Endothelial cell of umbilical vein (primary cell): ENCODE measurements around the gene SSH2. TPM values are rescaled to one million over a fixed set of nuclear protein-coding genes. Genes with fewer than 3 reads are reported as not detected.
A peak's percentile ranks its signal among the peaks of the same experiment; 100 is the strongest.

Experiments used
- BruUV-seq: library from RNA; stranded (reverse); fragments of 400-500 nt; replicated peaks from 2 replicates; lab custom pipeline; 2021; lab: Mats Ljungman, UMichigan
- CTCF ChIA-PET: fragments of 300-600, 350-600 bp; sonication (Branson Sonifier 250); formaldehyde crosslinking; loops from one replicate; lab custom pipeline; 2021; ENCODE audit warnings: antibody characterized with exemption, inconsistent platforms; lab: Charles Lee
- POLR2A ChIA-PET: fragments of 300-600, 350-600 bp; sonication (Branson Sonifier 250); formaldehyde crosslinking; loops from one replicate; lab custom pipeline; 2021; ENCODE audit warnings: antibody characterized with exemption, inconsistent platforms; lab: Charles Lee
- DNase-seq: peaks from one replicate; pipeline ENCODE4 v3.0.0-alpha.2; 2011; ENCODE audit warnings: low read depth, low spot score
- FAIRE-seq: peaks from 2 replicates; lab custom pipeline; 2011; peaks lifted over from hg19 to GRCh38; lab: Jason Lieb, UNC
- H2AFZ ChIP-seq: 2 replicates; pipeline ENCODE4 v1.6.0; 2012; ENCODE audit warnings: low read depth, low read length, control low read depth, inconsistent platforms
- H3K27ac ChIP-seq: 2 replicates; pipeline ENCODE4 v1.5.1; 2011; ENCODE audit warnings: low read depth, mild to moderate bottlenecking, control low read depth, low read length, moderate library complexity; ENCODE audit not compliant: insufficient read depth
- H3K27me3 ChIP-seq, 2 experiments: 2 replicates each; pipeline versions ENCODE4 v1.6.0 to v1.6.1; 2011; ENCODE audit warnings: low read length in 2 of 2, mixed read lengths in 1 of 2; ENCODE audit not compliant: control insufficient read depth in 2 of 2, insufficient read depth in 2 of 2
- H3K36me3 ChIP-seq, 2 experiments: 2 replicates in 1 of 2; 3 replicates in 1 of 2; pipeline ENCODE4 v1.5.1; 2011; ENCODE audit warnings: low read length in 2 of 2, mild to moderate bottlenecking in 1 of 2, moderate library complexity in 1 of 2; ENCODE audit not compliant: control insufficient read depth in 2 of 2, insufficient read depth in 2 of 2; ENCODE audit errors: extremely low read depth in 1 of 2
- H3K4me1 ChIP-seq: 3 replicates; pipeline ENCODE4 v1.5.1; 2011; ENCODE audit warnings: mild to moderate bottlenecking, low read length; ENCODE audit not compliant: control insufficient read depth, insufficient read depth; ENCODE audit errors: extremely low read depth
- H3K4me2 ChIP-seq: 2 replicates; pipeline ENCODE4 v1.6.1; 2011; ENCODE audit warnings: low read length, control low read depth, mixed read lengths; ENCODE audit not compliant: insufficient read depth
- H3K4me3 ChIP-seq, 3 experiments: fragments of 200-600 bp in 1 of 3; sonication (generic), shearing (Covaris generic) in 1 of 3; replicated peaks in 1 of 3; 2 replicates each; pipeline ENCODE4 v1.5.1; 2011 to 2016; ENCODE audit warnings: control low read depth in 3 of 3, low read length in 3 of 3, mild to moderate bottlenecking in 2 of 3, inconsistent platforms in 1 of 3, low read depth in 1 of 3, moderate library complexity in 1 of 3; ENCODE audit not compliant: insufficient read depth in 1 of 3
- H3K79me2 ChIP-seq: 2 replicates; pipeline ENCODE4 v1.6.0; 2012; ENCODE audit warnings: low read length, inconsistent platforms; ENCODE audit not compliant: control insufficient read depth, insufficient read depth
- H3K9ac ChIP-seq: replicated peaks from 2 replicates; pipeline ENCODE3; 2011; ENCODE audit warnings: low read length, control low read depth; ENCODE audit not compliant: insufficient read depth; ENCODE audit errors: extremely low read depth
- H3K9me1 ChIP-seq: replicated peaks from 3 replicates; pipeline ENCODE4 v1.6.0; 2011; ENCODE audit warnings: mild to moderate bottlenecking, low read length; ENCODE audit not compliant: control insufficient read depth, insufficient read depth; ENCODE audit errors: extremely low read depth
- H3K9me3 ChIP-seq: replicated peaks from 2 replicates; pipeline ENCODE4 v1.5.1; 2012; ENCODE audit warnings: low read length, inconsistent platforms; ENCODE audit not compliant: control insufficient read depth, insufficient read depth
- H4K20me1 ChIP-seq: replicated peaks from 2 replicates; pipeline ENCODE3; 2011; ENCODE audit warnings: mild to moderate bottlenecking, low read length; ENCODE audit not compliant: control insufficient read depth, insufficient read depth; ENCODE audit errors: extremely low read depth
- CTCF ChIP-seq, 2 donors: IDR thresholded peaks; 1 replicate in 1 of 2; 2 replicates in 1 of 2; pipeline ENCODE4 v1.5.1; 2011; ENCODE audit warnings: low read length in 2 of 2, mild to moderate bottlenecking in 2 of 2, moderate library complexity in 2 of 2, control low read depth in 1 of 2, inconsistent platforms in 1 of 2, low read depth in 1 of 2; ENCODE audit not compliant: insufficient read depth in 1 of 2; ENCODE audit errors: extremely low read depth in 1 of 2
- EZH2 ChIP-seq: IDR thresholded peaks from 2 replicates; pipeline ENCODE4 v1.6.1; 2012; ENCODE audit warnings: borderline replicate concordance, low read depth, mild to moderate bottlenecking, moderate library complexity, low read length, inconsistent platforms; ENCODE audit not compliant: severe bottlenecking
- FOS ChIP-seq: IDR thresholded peaks from 2 replicates; pipeline ENCODE4 v1.6.1; 2011; ENCODE audit warnings: mild to moderate bottlenecking, low read length, moderate library complexity, borderline replicate concordance; ENCODE audit not compliant: insufficient read depth
- GATA2 ChIP-seq: IDR thresholded peaks from 2 replicates; pipeline ENCODE4 v1.7.0; 2011; ENCODE audit warnings: low read depth, mild to moderate bottlenecking, moderate library complexity, mixed read lengths, low read length; ENCODE audit not compliant: insufficient read length, insufficient read depth
- JUN ChIP-seq: IDR thresholded peaks from 2 replicates; pipeline ENCODE4 v1.6.1; 2011; ENCODE audit warnings: borderline replicate concordance, low read depth; ENCODE audit not compliant: insufficient read length, insufficient read depth
- MYC ChIP-seq: IDR thresholded peaks from one replicate; pipeline ENCODE4 v1.6.1; 2011; ENCODE audit warnings: mild to moderate bottlenecking, low read depth, low read length
- POLR2A ChIP-seq: IDR thresholded peaks from 2 replicates; pipeline ENCODE4 v1.6.1; 2012; ENCODE audit warnings: low read depth, mild to moderate bottlenecking, control low read depth, low read length
- POLR2AphosphoS5 ChIP-seq: IDR thresholded peaks from 2 replicates; pipeline ENCODE4 v1.6.1; 2012; ENCODE audit warnings: low read depth, mild to moderate bottlenecking, control low read depth, low read length, moderate library complexity; ENCODE audit not compliant: insufficient read depth
- dilution Hi-C: fragments of 300-500 bp; cut with MboI; formaldehyde crosslinking; loops from one replicate; pipeline ENCODE4 v1.15.0; 2019; ENCODE audit warnings: low sequenced_read_pairs; ENCODE audit not compliant: extremely low pct_ligation_motif_present
- intact Hi-C: fragments of 100-400 bp; cut with micrococcal nuclease; formaldehyde crosslinking; loops from one replicate; pipeline ENCODE4 v1.10.0; 2022
- polyA plus RNA-seq, 4 experiments: library from polyadenylated mRNA; depleted of rRNA in 3 of 4; stranded (reverse) in 3 of 4; unstranded in 1 of 4; fragments of >200 nt; gene quantifications; 2 replicates each; pipeline versions ENCODE4 v1.2.1 to v1.2.3, GENCODE V29; 2011 to 2012; ENCODE audit warnings: missing spikeins in 1 of 4
- total RNA-seq: library from RNA; stranded (reverse); gene quantifications from 2 replicates; pipeline ENCODE4 v1.2.3, GENCODE V29; 2021
- TF ChIP-seq, protein P1 (sequence below): IDR thresholded peaks from 2 replicates; pipeline ENCODE4 v1.6.1; 2011; ENCODE audit not compliant: insufficient read depth, insufficient read length

SSH2 gene
- total and polyA plus RNA-seq, 2 donors (not counting 3 experiments of a cell fraction or from before 2014, with no cell fraction given): 24.6 to 60.9 TPM

- DNase-seq: peak; percentile 46
- dilution Hi-C loops: no loop called here
- Histone ChIP-seq H3K4me1 (peaks cover 40% of the 10 kb centered on the region), H2AFZ (no peak overlapping the region), H3K9ac (no peak overlapping the region), H3K4me3 (no peak overlapping the region), H3K9me3 (no peaks in the 10 kb centered on the region), H3K79me2 (no peaks in the 10 kb centered on the region), H3K36me3 (peaks cover 1 to 4% of the 10 kb centered on the region in 2 experiments), H4K20me1 (no peaks in the 10 kb centered on the region), H3K4me2 (no peak overlapping the region), H3K9me1 (no peaks in the 10 kb centered on the region), H3K27me3 (no peaks in the 10 kb centered on the region), H3K27ac (no peak overlapping the region)
- ChIA-PET CTCF (interaction anchor here (1.0 to 1.2 kb wide), 4 partner anchors 9 to 134 kb away, joined by 3 to 6 read pairs (median 4); no protein-coding TSS in a partner anchor), POLR2A (no interaction called here)
- TF ChIP-seq CTCF (IDR thresholded peaks at IDR 0.05; ENCODE audit: extremely low read depth in 1 of 2, insufficient read depth in 1 of 2, low read depth in 1 of 2, low read length in 2 of 2): no peak
- TF ChIP-seq, protein P1, sequence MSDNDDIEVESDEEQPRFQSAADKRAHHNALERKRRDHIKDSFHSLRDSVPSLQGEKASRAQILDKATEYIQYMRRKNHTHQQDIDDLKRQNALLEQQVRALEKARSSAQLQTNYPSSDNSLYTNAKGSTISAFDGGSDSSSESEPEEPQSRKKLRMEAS: no peak
- TF ChIP-seq JUN: no peak
- BruUV-seq: no TSS peak
- no peak for FAIRE-seq
- intact Hi-C loops: no loop called here
Observed at GRCh38 chr17:29645515-29646051, 284.4 kb downstream of the SSH2 start.

DNA sequence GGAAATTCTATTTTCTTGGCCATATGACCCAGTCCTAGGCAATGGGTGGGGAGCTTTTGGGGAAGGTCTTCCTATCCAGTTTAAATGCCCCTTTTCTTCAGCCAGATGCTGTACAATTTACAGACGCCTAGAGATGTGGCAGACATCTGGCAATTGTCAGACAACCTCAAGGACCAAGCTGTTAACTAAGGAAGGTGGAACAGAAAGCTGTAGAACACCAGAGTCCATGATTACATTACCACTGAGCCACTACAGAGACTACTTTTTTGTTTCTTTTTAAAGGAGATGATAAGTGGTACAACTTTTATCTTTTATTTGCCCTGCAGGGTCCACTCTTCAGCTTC lies 286.2 kb downstream of the SSH2 start:
- Histone ChIP-seq H3K9me1 (no peaks in the 10 kb centered on the region), H3K4me3 (no peak overlapping the region), H3K36me3 (peaks cover 0 to 4% of the 10 kb centered on the region in 2 experiments), H3K79me2 (no peaks in the 10 kb centered on the region), H3K27ac (peak overlapping the region; percentile 79), H3K4me1 (peaks cover 58% of the 10 kb centered on the region), H3K9me3 (no peaks in the 10 kb centered on the region), H2AFZ (no peak overlapping the region), H3K27me3 (no peaks in the 10 kb centered on the region), H3K4me2 (no peak overlapping the region), H3K9ac (no peak overlapping the region), H4K20me1 (no peaks in the 10 kb centered on the region)
- TSS peak; percentile 47 for BruUV-seq
- no peak for TF ChIP-seq FOS
- TF ChIP-seq POLR2AphosphoS5: no peak
- no peak for TF ChIP-seq MYC
- TF ChIP-seq, protein P1: no peak
- no peak for TF ChIP-seq POLR2A
- TF ChIP-seq CTCF (IDR thresholded peaks at IDR 0.05; ENCODE audit: extremely low read depth in 1 of 2, insufficient read depth in 1 of 2, low read depth in 1 of 2, low read length in 2 of 2): no peak
- no peak for TF ChIP-seq GATA2
- TF ChIP-seq EZH2: no peak
- no peak for TF ChIP-seq JUN
- intact Hi-C loops: no loop called here
- FAIRE-seq: no peak
- POLR2A ChIA-PET: interaction anchor here (0.6 to 1.1 kb wide), 2 partner anchors 118 to 137 kb away, joined by 5 to 6 read pairs; no protein-coding TSS in a partner anchor
- CTCF ChIA-PET: interaction anchor here (1.1 to 7.9 kb wide), 6 partner anchors 12 to 449 kb away, joined by 4 to 275 read pairs (median 8); no protein-coding TSS in a partner anchor
- no peak for DNase-seq
- dilution Hi-C loops: no loop called here
